ENCODE data around the gene GLT6D1. TPM values are rescaled to one million over a fixed set of nuclear protein-coding genes. Genes with fewer than 3 reads are reported as not detected.

The GLT6D1 gene
- polyA plus RNA-seq, 12 donors: not detected

- DNase-seq: no peak
Measured at GRCh38 chr9:135584934-135585333, 54.4 kb downstream of the GLT6D1 start.

DNA sequence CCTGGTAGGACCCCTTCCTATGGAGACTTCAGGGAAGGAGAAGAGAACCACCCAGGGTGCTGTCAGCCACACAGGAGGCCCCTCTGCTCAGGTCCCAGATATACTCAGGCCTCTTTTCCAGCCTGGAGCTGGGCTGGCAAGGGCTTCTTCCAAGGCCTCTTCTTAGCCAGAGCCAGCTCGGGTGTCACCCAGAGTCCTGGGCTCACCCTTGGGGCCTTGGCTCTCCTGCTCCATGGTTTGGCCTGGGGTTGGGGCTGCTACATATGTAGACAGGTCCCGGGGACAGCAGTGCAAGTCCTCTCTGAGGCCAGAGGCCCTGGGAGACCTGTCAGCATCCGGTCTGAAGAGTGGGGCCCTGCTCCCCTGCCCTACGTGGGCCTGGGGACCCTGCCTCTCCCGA lies 55.0 kb downstream of the GLT6D1 start:
- no peak for DNase-seq

DNA sequence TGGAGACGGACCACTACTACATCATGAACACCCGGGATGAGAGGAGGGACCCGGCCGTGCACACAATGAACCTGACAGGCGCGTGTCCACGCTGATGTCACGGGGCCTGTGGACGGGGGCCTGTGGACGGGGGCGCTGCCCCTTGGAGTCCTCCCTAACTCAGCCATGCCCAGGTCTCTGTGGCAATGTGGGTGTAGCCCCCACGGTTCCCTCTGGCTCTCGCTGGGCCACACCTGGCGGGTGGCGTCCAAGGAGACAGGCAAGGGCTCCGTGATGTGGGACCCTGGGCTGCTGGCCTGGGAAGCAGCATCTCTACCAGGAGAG lies 55.7 kb downstream of the GLT6D1 start:
- no peak for DNase-seq

GRCh38 chr9:135582966-135583687 lies 56.2 kb downstream of the GLT6D1 start:
- no peak for DNase-seq

GRCh38 chr9:135582541-135582940 lies 56.8 kb downstream of the GLT6D1 start:
- no peak for DNase-seq

- no peak for DNase-seq
Measured at GRCh38 chr9:135581636-135582426, 57.5 kb downstream of the GLT6D1 start.

DNA sequence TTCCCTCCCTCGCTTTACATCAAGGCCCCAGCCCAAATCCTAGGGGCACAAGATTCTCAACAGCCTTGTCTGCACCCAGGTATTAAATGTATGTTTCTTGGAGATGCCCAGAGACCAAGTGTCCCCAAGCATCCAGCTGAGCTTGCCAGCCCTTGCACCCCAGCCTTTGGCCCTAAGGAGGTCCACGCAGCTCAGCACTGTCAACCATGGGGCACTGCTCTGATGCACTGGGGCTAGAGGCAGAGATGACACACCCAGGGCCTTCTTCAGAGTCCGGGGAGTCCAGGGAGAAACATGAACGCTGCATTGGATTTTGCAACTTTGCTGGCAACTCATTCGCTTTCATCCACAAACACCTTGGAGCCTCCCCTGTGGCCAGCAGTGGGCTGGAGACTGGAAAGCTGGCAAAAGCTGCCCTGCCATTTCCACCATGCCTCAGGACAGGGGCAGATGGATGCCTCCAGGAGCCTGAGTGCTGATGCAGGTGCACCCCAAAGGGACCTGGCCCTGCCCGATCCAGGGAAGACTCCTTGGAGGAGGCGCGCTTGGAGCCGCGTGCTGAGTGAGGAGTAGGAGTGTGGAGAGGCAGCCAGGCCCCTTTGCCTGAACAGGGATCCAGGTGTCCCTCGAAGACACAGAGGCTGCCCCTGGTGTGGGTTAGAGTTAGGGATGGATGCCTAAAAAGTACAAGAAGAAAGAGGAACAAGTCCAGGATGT lies 58.5 kb downstream of the GLT6D1 start:
- DNase-seq: no peak

- no peak for DNase-seq
Measured at GRCh38 chr9:135579889-135580660, 59.3 kb downstream of the GLT6D1 start.

DNA sequence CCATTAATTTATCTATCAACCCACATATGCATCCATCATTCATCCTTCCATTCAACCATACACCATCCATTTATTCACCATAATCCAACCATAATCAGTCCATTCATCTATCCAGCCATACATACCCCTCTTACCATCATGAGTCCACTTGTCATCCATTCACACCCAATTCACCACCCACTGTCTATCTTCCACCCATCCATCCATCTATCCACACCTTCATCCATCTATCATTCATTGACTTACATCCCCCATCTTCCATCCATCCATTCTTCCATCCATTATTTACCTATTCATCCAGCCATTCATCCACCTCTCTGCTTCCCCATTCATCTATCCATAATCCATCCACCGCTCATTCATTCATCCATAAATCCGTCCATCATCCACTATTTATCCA lies 60.0 kb downstream of the GLT6D1 start:
- no peak for DNase-seq

- no peak for DNase-seq
Measured at GRCh38 chr9:135577256-135577655, 62.1 kb downstream of the GLT6D1 start.

DNA sequence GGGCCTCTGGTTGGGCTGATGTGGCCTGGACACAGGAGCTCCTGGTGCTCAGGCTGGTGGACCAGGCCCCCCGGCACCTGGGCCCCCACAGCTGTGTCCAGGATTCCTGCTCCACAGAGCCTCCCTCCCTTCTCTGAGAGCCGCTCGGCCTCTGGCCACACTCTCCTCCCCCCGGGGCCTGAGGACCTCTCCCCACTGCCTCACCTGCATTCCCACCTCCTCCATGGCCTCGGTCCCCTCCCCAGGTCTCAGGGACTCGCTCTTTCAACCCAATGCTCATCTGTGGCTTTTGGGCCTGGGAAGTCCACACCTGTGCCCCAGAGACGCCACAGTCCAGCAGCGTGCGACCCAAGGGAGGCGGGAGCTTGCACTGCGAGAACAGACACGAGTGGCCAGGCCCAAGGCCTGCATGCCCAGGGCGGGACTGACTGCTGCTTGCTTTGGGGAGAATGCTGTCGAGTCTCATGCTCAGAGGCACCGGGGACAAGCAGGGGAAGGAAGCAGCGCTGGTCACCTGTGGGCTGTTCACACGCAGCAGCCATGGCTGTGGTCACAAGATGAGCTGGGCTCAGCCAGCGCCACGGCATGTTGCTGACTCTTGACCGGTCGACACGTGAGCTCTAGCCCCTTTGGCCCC lies 63.2 kb downstream of the GLT6D1 start:
- no peak for DNase-seq

DNA sequence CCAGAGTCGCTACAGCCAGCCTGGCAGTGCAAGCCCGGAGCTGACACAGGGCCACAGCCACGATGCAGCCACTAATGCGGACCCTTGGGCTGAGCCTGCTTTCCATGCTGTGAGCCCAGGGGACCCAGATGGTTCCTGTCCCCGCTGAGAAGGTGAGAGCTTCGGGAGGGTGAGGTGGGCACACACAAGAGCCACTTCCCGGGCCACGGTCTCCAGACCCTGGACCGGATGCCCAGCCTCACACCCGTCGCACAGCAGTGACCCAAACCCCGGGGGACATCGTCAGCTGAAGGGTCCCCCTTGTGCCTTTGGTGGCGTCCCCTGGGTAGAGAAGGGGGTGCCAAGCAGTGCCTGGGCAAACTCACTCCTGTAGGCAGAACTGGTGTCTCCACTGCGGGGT lies 64.4 kb downstream of the GLT6D1 start:
- no peak for DNase-seq

GRCh38 chr9:135574331-135574730 lies 65.0 kb downstream of the GLT6D1 start:
- DNase-seq: no peak

Other genes starting within 250 kb of the GLT6D1 start
- 10 to 100 TPM in 7 of 12 donors, 1 to 10 TPM in 4, not detected in 1; 9.2 to 15.6 (median 10.6) TPM for gene PPP1R26, start 159.8 kb downstream of the GLT6D1 start, polyA plus RNA-seq (ENCODE audit: insufficient read length in 12 of 12)
- 10 to 100 TPM in 11 of 12 donors, not detected in 1; 17.2 to 45.4 (median 27.0) TPM for gene MRPS2, start 138.9 kb downstream of the GLT6D1 start, polyA plus RNA-seq (ENCODE audit: insufficient read length in 12 of 12)
- gene LCN1, start 118.1 kb downstream of the GLT6D1 start, polyA plus RNA-seq (ENCODE audit: insufficient read length in 12 of 12): under 1 TPM in 1 of 12 donors, not detected in 11; 0.57 TPM
- not detected for gene OBP2A, start 93.4 kb downstream of the GLT6D1 start, polyA plus RNA-seq (ENCODE audit: insufficient read length in 12 of 12)
- gene PAEP, start 77.8 kb downstream of the GLT6D1 start, polyA plus RNA-seq (ENCODE audit: insufficient read length in 12 of 12): 10 to 100 TPM in 1 of 12 donors, 1 to 10 TPM in 3, under 1 TPM in 1, not detected in 7; 0.56 to 13.0 (median 1.4) TPM
- gene LCN9, start 23.8 kb upstream of the GLT6D1 start, polyA plus RNA-seq (ENCODE audit: insufficient read length in 12 of 12): not detected
- under 1 TPM in 6 of 12 donors, not detected in 6; 0.10 to 0.30 (median 0.13) TPM for gene SOHLH1, start 59.9 kb upstream of the GLT6D1 start, polyA plus RNA-seq (ENCODE audit: insufficient read length in 12 of 12)
- gene KCNT1, start 62.6 kb upstream of the GLT6D1 start, polyA plus RNA-seq (ENCODE audit: insufficient read length in 12 of 12): 10 to 100 TPM in 4 of 12 donors, 1 to 10 TPM in 7, not detected in 1; 4.4 to 13.2 (median 8.2) TPM